K562 (cell line): ENCODE results near the gene NOD1. TPM values are rescaled to one million over a fixed set of nuclear protein-coding genes. Genes with fewer than 3 reads are reported as not detected.

Experiments
- ATAC-seq: fragments of 200-7000 bp; cut with Tn5 transposase; 3 replicates; pipeline ENCODE4 v1.9.1; 2020; ENCODE audit warnings: moderate library complexity
- BruUV-seq: library from RNA; stranded (reverse); fragments of 400-500 nt; replicated peaks from 2 replicates; lab custom pipeline; 2021; lab: Mats Ljungman, UMichigan
- CTCF ChIA-PET: fragments of 300-600 bp; formaldehyde crosslinking; extraction: SDS; loops from one replicate; lab custom pipeline; 2021; ENCODE audit warnings: low intra/inter-chr PET ratio; lab: Yijun Ruan, JAX
- POLR2A ChIA-PET: fragments of 300-600, 350-650 bp; sonication (Branson Sonifier 250); formaldehyde crosslinking; extraction: SDS; loops from one replicate; lab custom pipeline; 2021; ENCODE audit warnings: antibody characterized with exemption, inconsistent platforms; lab: Yijun Ruan, JAX
- DNase-seq, 4 experiments: peaks; one replicate each; pipeline versions ENCODE4 v3.0.0 to v3.0.0-alpha.2; 2011 to 2018; ENCODE audit warnings: low spot score in 3 of 4, mixed read lengths in 3 of 4; ENCODE audit errors: extremely low read depth in 1 of 4
- FAIRE-seq: peaks from 2 replicates; lab custom pipeline; 2011; peaks lifted over from hg19 to GRCh38; lab: Jason Lieb, UNC
- H2AFZ ChIP-seq: 2 replicates; pipeline ENCODE4 v1.6.0; 2011; ENCODE audit warnings: low read depth, low read length, control low read depth, inconsistent platforms
- H3K27ac ChIP-seq: fragments of 200-600 bp; 3 replicates; pipeline ENCODE4 v1.8.0; 2011; ENCODE audit warnings: low read depth, mild to moderate bottlenecking, control low read depth, inconsistent platforms, low read length, moderate library complexity, mixed read lengths; ENCODE audit errors: extremely low read depth
- H3K27me3 ChIP-seq, 2 experiments: fragments of 300-600 bp in 1 of 2; 2 replicates in 1 of 2; 3 replicates in 1 of 2; pipeline versions ENCODE4 v1.6.0 to v1.8.0; 2011; ENCODE audit warnings: inconsistent platforms in 2 of 2, low read length in 2 of 2, mild to moderate bottlenecking in 1 of 2, mixed read lengths in 1 of 2, moderate library complexity in 1 of 2; ENCODE audit not compliant: control insufficient read depth in 2 of 2, insufficient read depth in 2 of 2
- H3K36me3 ChIP-seq: fragments of 300-600 bp; 3 replicates; pipeline ENCODE4 v1.8.0; 2011; ENCODE audit warnings: mild to moderate bottlenecking, low read length, inconsistent platforms; ENCODE audit not compliant: control insufficient read depth, insufficient read depth
- H3K4me1 ChIP-seq, 2 experiments: fragments of 200-600 bp in 1 of 2; replicated peaks in 1 of 2; 2 replicates in 1 of 2; 3 replicates in 1 of 2; pipeline versions ENCODE4 v1.5.1 to v1.8.0; 2011; ENCODE audit warnings: inconsistent platforms in 2 of 2, low read length in 2 of 2, mild to moderate bottlenecking in 1 of 2, mixed read lengths in 1 of 2, moderate library complexity in 1 of 2; ENCODE audit not compliant: control insufficient read depth in 2 of 2, insufficient read depth in 2 of 2
- H3K4me2 ChIP-seq: 2 replicates; pipeline ENCODE4 v1.6.1; 2011; ENCODE audit warnings: low read length, control low read depth, inconsistent platforms, mixed read lengths; ENCODE audit not compliant: insufficient read depth
- H3K4me3 ChIP-seq: fragments of 200-600 bp; sonication (generic), shearing (Covaris generic); 2 replicates; pipeline ENCODE4 v1.5.1; 2016; ENCODE audit warnings: control low read depth, inconsistent platforms
- H3K79me2 ChIP-seq: fragments of 200-600 bp; 3 replicates; pipeline ENCODE4 v1.8.0; 2011; ENCODE audit warnings: low read length, inconsistent platforms; ENCODE audit not compliant: control insufficient read depth, insufficient read depth
- H3K9ac ChIP-seq, 2 experiments: 2 replicates each; pipeline versions ENCODE4 v1.6.0 to v1.6.1; 2011; ENCODE audit warnings: low read depth in 2 of 2, low read length in 2 of 2, control low read depth in 1 of 2, inconsistent platforms in 1 of 2, mild to moderate bottlenecking in 1 of 2, mixed read lengths in 1 of 2; ENCODE audit not compliant: insufficient read depth in 1 of 2
- H3K9me1 ChIP-seq: one replicate; pipeline ENCODE4 v1.6.0; 2011; ENCODE audit warnings: inconsistent platforms, mild to moderate bottlenecking, low read length, moderate library complexity; ENCODE audit not compliant: control insufficient read depth, insufficient read depth
- H3K9me3 ChIP-seq: replicated peaks from 2 replicates; pipeline ENCODE4 v1.5.1; 2011; ENCODE audit warnings: low read depth, low read length, inconsistent platforms; ENCODE audit not compliant: control insufficient read depth, insufficient read depth
- H4K20me1 ChIP-seq: replicated peaks from 2 replicates; pipeline ENCODE4 v1.6.1; 2011; ENCODE audit warnings: low read length, inconsistent platforms, mixed read lengths; ENCODE audit not compliant: control insufficient read depth, insufficient read depth
- HMG20B ChIP-seq: fragments of 250-450 bp; sonication (Bioruptor Pico); IDR thresholded peaks from 2 replicates; pipeline ENCODE4 v1.5.0; 2021; ENCODE audit warnings: mild to moderate bottlenecking
- NFIC ChIP-seq: fragments of 450-650 bp; IDR thresholded peaks from 2 replicates; pipeline ENCODE4 v1.6.1; 2017; ENCODE audit warnings: mild to moderate bottlenecking, inconsistent platforms
- PHF20 ChIP-seq: fragments of 450-650 bp; IDR thresholded peaks from 2 replicates; pipeline ENCODE4 v1.6.1; 2018; ENCODE audit not compliant: partially characterized antibody
- WGBS: fragments of 100-300 bp; shearing (Covaris generic); methylation state at CpG from one replicate; pipeline ENCODE4 v1.1.6; 2016; ENCODE audit warnings: low coverage, mixed read lengths; ENCODE audit not compliant: insufficient coverage; ENCODE audit errors: missing lambda C conversion rate; 5-methylcytosine and 5-hydroxymethylcytosine counted together
- in situ Hi-C: fragments of 300-500 bp; cut with MboI; formaldehyde crosslinking; loops from 4 replicates; pipeline ENCODE4 v1.15.0; 2018; ENCODE audit warnings: inconsistent platforms, mixed read lengths
- intact Hi-C: fragments of 100-400 bp; cut with micrococcal nuclease; formaldehyde crosslinking; loops from 2 replicates; pipeline ENCODE4 v1.14.2; 2022
- polyA plus RNA-seq, 8 experiments: library from polyadenylated mRNA; depleted of rRNA in 4 of 8; stranded (reverse) in 5 of 8; unstranded in 3 of 8; fragments of >200 nt; fragmentation: Nextera tagmentation in 2 of 8; fragmentation: Illumina TruSeq in 1 of 8; extraction: Ambion mirVana in 2 of 8; extraction: Trizol in 1 of 8; gene quantifications; 2 replicates each; pipeline versions ENCODE4 v1.2.1 to v1.2.3, GENCODE V29; 2011 to 2014; ENCODE audit warnings: inconsistent platforms in 1 of 8, missing spikeins in 1 of 8
- total RNA-seq, 7 experiments: library from RNA; depleted of rRNA in 6 of 7; stranded (reverse); fragments of >200 nt in 6 of 7; fragmentation: Illumina TruSeq in 2 of 7; extraction: Trizol in 2 of 7; gene quantifications; 2 replicates each; pipeline versions ENCODE4 v1.2.1 to v1.2.3, GENCODE V29; 2011 to 2021; ENCODE audit warnings: low replicate concordance in 1 of 7
- TF ChIP-seq, protein P1 (sequence below): fragments of 450-650 bp; IDR thresholded peaks from 2 replicates; pipeline ENCODE4 v1.6.1; 2018; ENCODE audit warnings: mild to moderate bottlenecking, low read depth; ENCODE audit not compliant: partially characterized antibody

NOD1 gene
- total and polyA plus RNA-seq, 9 of the 15 experiments (the other 6 are each of a cell fraction or from before 2014, with no cell fraction given), result 0.34 to 7.1 (median 4.7) TPM

DNA sequence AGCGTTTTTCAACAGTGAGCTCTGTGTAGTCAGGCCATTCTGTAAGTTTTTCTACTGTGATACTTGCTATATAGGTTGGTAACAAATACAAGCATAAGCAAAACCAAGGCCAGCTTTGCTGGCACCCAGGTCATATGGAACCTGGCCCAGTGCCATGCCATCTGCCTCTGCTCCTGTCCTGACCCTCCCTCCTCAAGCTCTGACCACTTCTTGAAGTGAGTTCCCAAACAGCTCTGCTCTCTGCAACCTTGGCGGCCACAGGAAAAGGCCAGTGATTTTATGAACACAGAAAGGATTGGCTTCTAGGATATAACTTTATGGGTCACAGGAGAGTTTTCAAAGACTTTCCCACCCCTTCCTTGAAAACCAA lies 12.8 kb downstream of the NOD1 start:
- H4K20me1 ChIP-seq, result no peaks in the 10 kb centered on the region
- TF ChIP-seq, protein P1, sequence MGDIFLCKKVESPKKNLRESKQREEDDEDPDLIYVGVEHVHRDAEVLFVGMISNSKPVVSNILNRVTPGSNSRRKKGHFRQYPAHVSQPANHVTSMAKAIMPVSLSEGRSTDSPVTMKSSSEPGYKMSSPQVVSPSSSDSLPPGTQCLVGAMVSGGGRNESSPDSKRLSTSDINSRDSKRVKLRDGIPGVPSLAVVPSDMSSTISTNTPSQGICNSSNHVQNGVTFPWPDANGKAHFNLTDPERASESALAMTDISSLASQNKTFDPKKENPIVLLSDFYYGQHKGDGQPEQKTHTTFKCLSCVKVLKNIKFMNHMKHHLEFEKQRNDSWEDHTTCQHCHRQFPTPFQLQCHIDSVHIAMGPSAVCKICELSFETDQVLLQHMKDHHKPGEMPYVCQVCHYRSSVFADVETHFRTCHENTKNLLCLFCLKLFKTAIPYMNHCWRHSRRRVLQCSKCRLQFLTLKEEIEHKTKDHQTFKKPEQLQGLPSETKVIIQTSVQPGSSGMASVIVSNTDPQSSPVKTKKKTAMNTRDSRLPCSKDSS, result no peak
- TF ChIP-seq PHF20, result no peak
- TF ChIP-seq HMG20B (CRISPR knock-in tag), result no peak
- TF ChIP-seq NFIC, result 0 out of 2 replicates have a peak, but pooled peaks have one; percentile 12
- no peaks in the 10 kb centered on the region for H3K9me3 ChIP-seq
- intact Hi-C loops (loop anchor here (5.0 kb wide), 1 partner anchor 38 kb away; no protein-coding TSS in a partner anchor), in situ Hi-C loops (no loop called here)
- no peak overlapping the region for H3K9ac ChIP-seq
- no peak overlapping the region for H2AFZ ChIP-seq
- ChIA-PET CTCF (no interaction called here), POLR2A (interaction anchor here (1.4 kb wide), 1 partner anchor 18 kb away, joined by 5 read pairs; no protein-coding TSS in a partner anchor)
- 33% methylated on average over 2 of the region's 2 CpGs for WGBS
- H3K79me2 ChIP-seq, result no peaks in the 10 kb centered on the region
- ATAC-seq (no peak), FAIRE-seq (no peak), DNase-seq (no peak)
- H3K27ac ChIP-seq, result no peak overlapping the region
- no TSS peak for BruUV-seq
- H3K27me3 ChIP-seq, result no peaks in the 10 kb centered on the region
- H3K4me1 ChIP-seq, result peaks cover 14 to 16% of the 10 kb centered on the region in 2 experiments; a peak in 4 of 5 replicates
- no peak overlapping the region for H3K4me2 ChIP-seq
- H3K36me3 ChIP-seq, result no peaks in the 10 kb centered on the region
- no peak overlapping the region for H3K4me3 ChIP-seq
- no peaks in the 10 kb centered on the region for H3K9me1 ChIP-seq
